Measurements from ENCODE around the gene RIMS1. TPM values are rescaled to one million over a fixed set of nuclear protein-coding genes. Genes with fewer than 3 reads are reported as not detected.

RIMS1 gene
- total RNA-seq = not detected in 2 replicates

GRCh38 chr6:71886184-71887005 lies at the start of gene RIMS1:
Gene RIMS1 (plus strand): TSS chr6:71886550. CDS start chr6:71887024, 474 bp downstream.
- intact Hi-C loops (cut with micrococcal nuclease) = no loop called here

- intact Hi-C loops (cut with micrococcal nuclease) = no loop called here
These were observed 35.1 kb upstream of the RIMS1 start for GRCh38 chr6:71851214-71851613.

- intact Hi-C loops (cut with micrococcal nuclease) = no loop called here
These were observed 33.4 kb upstream of the RIMS1 start for GRCh38 chr6:71852948-71853347.

GRCh38 chr6:71855406-71855805 lies 30.9 kb upstream of the RIMS1 start:
- intact Hi-C loops (cut with micrococcal nuclease) = no loop called here

- intact Hi-C loops (cut with micrococcal nuclease) = no loop called here
These were observed 7.3 kb upstream of the RIMS1 start for GRCh38 chr6:71879016-71879415.

- intact Hi-C loops (cut with micrococcal nuclease) = no loop called here
These were observed 825 bp downstream of the RIMS1 start for GRCh38 chr6:71887006-71887743.

GRCh38 chr6:71887744-71888230 lies 1.4 kb downstream of the RIMS1 start:
- intact Hi-C loops (cut with micrococcal nuclease) = no loop called here

- intact Hi-C loops (cut with micrococcal nuclease) = no loop called here
These were observed 2.5 kb downstream of the RIMS1 start for GRCh38 chr6:71888756-71889340.

- intact Hi-C loops (cut with micrococcal nuclease) = no loop called here
These were observed 3.0 kb downstream of the RIMS1 start for GRCh38 chr6:71889366-71889765.

- intact Hi-C loops (cut with micrococcal nuclease) = no loop called here
These were observed 6.3 kb downstream of the RIMS1 start for GRCh38 chr6:71892641-71893040.

- intact Hi-C loops (cut with micrococcal nuclease) = no loop called here
These were observed 14.3 kb downstream of the RIMS1 start for GRCh38 chr6:71900642-71901041.

- intact Hi-C loops (cut with micrococcal nuclease) = no loop called here
These were observed 15.9 kb downstream of the RIMS1 start for GRCh38 chr6:71902261-71902660.

- intact Hi-C loops (cut with micrococcal nuclease) = no loop called here
These were observed 20.5 kb downstream of the RIMS1 start for GRCh38 chr6:71906813-71907212.

- intact Hi-C loops (cut with micrococcal nuclease) = no loop called here
These were observed 21.9 kb downstream of the RIMS1 start for GRCh38 chr6:71908162-71908765.

- intact Hi-C loops (cut with micrococcal nuclease) = no loop called here
These were observed 27.3 kb downstream of the RIMS1 start for GRCh38 chr6:71913444-71914234.

GRCh38 chr6:71929047-71929446 lies 42.7 kb downstream of the RIMS1 start:
- intact Hi-C loops (cut with micrococcal nuclease) = no loop called here

- intact Hi-C loops (cut with micrococcal nuclease) = no loop called here
These were observed 47.5 kb downstream of the RIMS1 start for GRCh38 chr6:71933881-71934280.

- intact Hi-C loops (cut with micrococcal nuclease) = no loop called here
These were observed 79.1 kb downstream of the RIMS1 start for GRCh38 chr6:71965404-71965803.

GRCh38 chr6:71967436-71967835 lies 81.1 kb downstream of the RIMS1 start:
- intact Hi-C loops (cut with micrococcal nuclease) = no loop called here

GRCh38 chr6:71977884-71978283 lies 91.5 kb downstream of the RIMS1 start:
- intact Hi-C loops (cut with micrococcal nuclease) = no loop called here

GRCh38 chr6:71979911-71980310 lies 93.6 kb downstream of the RIMS1 start:
- intact Hi-C loops (cut with micrococcal nuclease) = no loop called here
